HG02884 (cell line): ENCODE data around the gene PROX1.

Experiments
- ATAC-seq: cut with Tn5 transposase; IDR thresholded peaks from one replicate; pipeline ENCODE4 v1.9.1; 2021; ENCODE audit warnings: mild to moderate bottlenecking, moderate library complexity; ENCODE audit not compliant: unreplicated experiment

The PROX1 gene, protein sequence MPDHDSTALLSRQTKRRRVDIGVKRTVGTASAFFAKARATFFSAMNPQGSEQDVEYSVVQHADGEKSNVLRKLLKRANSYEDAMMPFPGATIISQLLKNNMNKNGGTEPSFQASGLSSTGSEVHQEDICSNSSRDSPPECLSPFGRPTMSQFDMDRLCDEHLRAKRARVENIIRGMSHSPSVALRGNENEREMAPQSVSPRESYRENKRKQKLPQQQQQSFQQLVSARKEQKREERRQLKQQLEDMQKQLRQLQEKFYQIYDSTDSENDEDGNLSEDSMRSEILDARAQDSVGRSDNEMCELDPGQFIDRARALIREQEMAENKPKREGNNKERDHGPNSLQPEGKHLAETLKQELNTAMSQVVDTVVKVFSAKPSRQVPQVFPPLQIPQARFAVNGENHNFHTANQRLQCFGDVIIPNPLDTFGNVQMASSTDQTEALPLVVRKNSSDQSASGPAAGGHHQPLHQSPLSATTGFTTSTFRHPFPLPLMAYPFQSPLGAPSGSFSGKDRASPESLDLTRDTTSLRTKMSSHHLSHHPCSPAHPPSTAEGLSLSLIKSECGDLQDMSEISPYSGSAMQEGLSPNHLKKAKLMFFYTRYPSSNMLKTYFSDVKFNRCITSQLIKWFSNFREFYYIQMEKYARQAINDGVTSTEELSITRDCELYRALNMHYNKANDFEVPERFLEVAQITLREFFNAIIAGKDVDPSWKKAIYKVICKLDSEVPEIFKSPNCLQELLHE

DNA sequence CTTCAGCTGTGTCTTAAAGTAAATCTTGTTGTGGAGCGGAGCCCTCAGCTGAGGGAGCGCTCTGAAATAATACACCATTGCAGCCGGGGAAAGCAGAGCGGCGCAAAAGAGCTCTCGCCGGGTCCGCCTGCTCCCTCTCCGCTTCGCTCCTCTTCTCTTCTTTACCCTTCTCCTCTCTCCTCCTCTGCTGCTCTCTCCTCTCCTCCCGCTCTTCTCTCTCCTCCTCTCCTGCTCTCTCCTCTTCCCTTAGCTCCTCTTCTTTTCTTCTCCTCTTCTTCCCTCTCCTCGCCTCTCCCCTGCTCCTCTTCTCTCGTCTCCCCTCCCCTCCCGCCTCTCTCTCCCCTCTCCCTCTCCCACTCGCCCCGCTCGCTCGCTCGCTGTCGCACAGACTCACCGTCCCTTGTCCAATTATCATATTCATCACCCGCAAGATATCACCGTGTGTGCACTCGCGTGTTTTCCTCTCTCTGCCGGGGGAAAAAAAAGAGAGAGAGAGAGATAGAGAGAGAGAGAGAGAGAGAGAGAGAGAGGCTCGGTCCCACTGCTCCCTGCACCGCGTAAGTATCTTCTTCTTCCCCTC lies at the start of gene PROX1:
TSS of gene PROX1 (plus strand) at position 47 of the 580 bp plus-strand sequence. CDS start 8,563 bp downstream, outside the sequence.
- peak; percentile 5 for ATAC-seq

DNA sequence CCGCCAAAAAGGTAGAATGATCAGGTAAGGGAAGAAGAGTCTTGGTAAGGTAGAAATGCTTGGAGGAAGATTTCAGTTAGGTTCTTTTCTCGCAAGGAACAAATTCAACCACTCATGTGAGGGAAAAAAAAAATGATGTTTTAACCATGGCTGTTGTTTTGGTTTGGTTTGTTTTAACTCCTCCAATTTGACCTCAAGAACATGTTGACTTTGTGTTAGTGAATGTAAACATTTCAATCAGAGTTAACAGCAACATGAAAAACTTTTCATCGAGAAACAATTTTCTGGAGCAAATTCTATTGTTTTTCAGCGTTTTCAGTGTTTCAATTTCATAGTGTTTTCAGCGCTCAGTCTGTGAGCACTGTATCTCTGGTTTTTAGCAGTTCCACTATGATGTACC lies 49.0 kb upstream of the PROX1 start:
- ATAC-seq: no peak

DNA sequence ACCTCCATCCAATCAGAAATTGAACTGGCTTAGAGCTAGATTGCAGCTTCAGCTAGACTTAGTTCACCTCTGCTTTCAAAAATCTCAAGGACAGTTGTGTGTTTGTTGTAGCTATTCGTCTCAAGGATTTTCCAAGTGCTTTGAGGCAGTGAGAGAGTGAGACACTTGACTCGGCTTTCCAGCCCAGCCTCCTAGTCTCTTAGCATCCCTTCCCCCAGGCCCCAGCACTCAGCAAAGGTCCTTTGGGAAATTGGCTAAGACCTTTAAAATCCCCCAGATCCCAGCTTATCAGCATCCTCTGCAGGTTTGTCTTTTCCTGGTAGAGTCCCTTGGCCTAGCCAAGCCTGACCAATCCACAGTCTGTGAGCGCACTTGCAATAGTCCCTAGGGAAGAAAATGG lies 47.9 kb upstream of the PROX1 start:
- no peak for ATAC-seq

DNA sequence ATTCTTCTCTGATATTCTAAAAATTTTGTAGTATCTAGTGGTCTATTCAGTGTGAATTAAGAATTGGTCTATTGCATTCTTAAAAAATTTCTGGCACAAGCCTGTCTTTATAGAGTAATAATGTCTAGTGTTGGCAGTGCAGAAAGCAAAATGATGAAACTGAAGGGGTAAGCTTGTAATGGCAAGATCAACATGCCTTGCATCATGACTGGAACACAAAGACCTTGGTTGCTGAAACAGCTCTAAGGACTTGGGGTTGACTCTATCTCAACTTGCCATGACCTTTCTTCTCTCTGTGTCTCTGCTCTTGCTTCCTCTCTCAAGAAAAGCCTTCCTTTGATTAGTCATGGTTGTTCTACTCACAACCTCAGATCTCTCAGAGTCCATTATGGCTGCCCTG lies 46.8 kb upstream of the PROX1 start:
- ATAC-seq: no peak

DNA sequence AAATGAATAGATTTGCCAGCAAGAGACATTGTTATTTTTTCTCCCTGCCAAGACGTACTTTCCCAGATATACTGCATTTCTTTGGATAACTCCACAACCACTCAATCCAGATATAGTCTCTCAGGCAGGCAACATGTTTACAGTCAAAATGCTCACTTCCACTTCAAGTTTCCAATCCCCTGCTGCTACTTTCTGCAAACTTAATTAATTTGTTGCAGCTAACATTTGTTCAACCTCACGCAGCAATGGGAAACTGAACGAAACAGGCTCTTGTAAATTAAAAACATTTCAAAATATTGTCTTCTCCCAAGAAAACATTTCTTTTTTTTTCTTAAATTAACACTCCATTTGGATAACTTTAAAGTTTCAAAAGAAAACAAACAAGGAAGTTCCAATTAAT lies 45.7 kb upstream of the PROX1 start:
- ATAC-seq: no peak

DNA sequence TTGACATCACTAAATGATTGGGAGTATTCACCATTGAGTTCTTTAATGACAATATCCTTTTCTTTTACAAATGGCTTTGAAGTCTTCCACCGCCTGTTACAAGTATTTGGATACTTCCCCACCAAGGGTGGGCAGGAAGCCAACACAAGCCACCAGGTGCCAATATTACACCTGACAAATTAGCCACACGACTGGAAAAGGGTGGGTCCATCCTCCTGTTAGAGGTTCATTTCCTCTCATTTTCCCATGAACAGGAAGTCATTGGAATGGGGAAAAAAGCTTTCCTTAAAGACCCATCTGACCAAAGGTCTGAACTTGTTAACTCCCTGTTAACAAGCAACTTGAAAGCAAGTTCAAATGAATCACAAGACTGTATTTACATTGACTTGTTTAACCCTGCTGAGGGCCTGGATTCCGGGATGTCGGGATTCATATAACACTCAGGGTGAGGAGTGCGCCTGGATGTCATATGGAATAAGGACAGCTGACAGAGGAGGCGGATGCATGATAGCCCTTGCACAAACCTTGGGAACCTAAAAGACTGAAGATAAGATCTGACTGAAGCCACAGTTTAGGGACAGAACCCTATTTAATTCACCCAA lies 40.5 kb upstream of the PROX1 start:
- ATAC-seq: no peak

DNA sequence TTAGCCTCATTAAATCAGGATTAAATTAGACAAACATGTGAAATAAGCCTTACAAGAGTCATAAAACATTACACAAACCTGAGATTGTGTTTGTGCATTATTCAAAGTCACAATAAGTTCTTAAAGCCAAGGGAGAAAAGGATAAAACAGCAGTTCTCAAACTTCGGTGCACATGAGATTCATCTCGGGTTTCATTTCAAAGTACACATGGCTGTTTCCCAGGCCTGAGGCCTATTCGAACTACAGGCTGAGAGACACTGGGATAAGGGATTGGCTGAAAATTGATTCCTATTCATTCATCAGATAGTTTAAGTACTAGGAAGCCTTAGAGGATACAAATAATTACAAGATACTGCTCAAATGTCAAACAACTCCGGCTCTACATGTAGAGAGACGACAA lies 35.9 kb upstream of the PROX1 start:
- ATAC-seq: no peak

DNA sequence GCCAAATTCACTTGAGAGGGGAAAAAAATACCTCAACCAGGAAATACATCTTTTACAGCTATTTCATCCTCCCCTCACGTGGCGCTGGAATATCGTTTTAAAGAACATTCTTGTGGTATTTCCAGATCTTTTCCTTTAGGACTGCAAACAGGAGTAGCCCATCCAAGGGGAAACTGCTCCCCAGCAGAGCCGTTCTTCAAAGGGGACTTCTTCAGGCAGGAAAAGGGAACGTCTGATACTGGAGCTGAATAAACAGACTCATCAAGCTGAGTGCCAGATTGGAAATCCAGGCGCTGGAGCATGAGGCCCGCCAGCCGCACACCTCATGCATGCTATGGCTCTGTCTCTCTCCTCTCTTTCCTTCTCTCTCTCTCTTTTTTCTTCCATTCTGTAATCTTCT lies 34.0 kb upstream of the PROX1 start:
- no peak for ATAC-seq

DNA sequence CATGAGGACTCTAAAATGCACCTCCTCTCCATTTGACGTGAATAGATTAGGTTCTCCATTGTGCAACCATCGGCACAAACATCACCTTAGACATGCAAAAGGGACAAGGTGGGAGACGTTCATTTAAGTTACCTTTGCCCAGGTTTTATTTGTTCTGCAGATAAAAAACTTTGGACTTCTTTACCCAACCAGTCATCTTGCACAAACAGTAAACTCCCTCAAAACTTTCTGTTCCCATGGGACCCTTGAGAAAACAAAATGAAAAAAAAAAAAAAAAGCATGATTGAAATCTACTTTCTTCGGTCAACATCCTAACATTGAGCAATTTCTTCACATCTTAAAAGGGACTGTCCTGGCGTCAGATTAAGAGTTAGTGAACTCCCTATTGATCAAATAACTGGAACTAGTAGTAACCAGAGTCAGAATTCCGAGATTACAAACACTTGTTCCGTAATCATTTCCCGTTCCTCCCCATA lies 31.4 kb upstream of the PROX1 start:
- no peak for ATAC-seq

DNA sequence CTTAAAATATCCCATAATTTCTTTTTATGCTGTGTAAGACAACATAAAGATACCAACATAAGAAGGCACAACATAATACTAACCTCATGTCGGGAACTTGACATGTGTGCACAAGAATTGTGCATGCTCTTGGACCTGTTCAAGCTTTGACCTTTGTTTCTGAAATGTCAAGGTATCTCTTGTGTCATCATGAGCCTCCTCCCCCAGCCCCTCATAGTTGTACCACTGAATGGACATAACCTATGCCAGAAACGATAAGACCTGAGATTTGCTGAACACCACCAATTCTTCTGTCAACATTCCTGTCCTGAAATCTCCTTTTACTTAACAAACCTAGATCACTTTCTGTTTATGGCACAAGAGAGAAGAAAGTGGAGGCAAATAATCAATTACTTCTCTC lies 29.4 kb upstream of the PROX1 start:
- no peak for ATAC-seq

DNA sequence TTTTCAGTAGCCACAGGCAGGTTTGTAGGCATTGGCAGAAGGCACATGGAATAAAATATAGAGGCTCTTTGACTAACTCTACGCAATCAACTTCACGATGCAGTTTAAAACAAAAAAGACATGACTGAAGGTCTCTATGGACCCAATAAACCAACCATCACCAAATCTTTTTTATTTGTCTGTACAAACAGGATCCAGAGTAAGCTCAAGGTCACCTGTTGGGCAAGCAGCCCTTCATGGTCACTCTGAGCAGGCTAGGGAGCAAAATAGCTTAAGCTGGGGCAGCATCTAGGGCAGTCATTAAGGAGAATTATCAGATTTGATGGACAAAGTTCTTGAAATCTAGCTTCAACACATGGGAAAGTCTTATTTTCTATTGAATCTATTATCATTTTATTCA lies 26.8 kb upstream of the PROX1 start:
- no peak for ATAC-seq

DNA sequence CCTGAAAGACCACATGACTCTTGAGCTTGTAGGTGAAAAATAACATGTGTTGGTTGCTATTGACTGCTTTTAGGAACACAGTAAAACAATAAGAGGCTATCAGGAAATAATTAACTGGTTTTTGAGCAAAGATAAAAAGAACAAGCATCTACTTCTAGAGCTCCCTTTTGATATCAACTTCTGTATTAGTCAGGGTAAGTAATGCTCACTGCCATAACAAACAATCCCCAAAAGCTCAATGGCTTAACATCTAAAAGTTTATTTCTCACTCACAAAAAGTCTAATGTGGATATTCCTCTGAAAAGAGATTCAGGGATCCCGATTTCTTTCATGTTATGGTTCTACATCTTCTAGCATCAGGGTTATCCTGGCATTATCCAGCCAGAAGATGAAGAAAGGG lies 25.3 kb upstream of the PROX1 start:
- no peak for ATAC-seq

DNA sequence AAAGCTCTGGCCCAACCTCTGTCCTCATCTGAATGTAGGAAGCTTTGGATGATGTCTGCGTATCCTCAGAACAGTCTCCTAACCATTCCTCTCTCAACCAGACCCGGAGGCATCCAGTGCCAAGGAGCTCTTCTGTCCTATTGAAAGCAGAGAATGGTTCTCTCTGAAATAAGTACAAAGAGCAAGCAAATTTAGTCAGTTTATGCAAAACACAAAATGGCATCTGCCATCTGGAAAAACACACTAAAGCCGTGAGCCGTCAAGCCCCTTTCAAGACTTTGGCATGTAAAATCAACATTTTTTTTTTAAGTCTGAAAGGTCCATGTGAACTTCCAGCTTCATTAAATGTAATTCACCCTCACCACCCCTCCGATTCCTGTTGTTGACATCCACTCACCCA lies 21.7 kb upstream of the PROX1 start:
- ATAC-seq: no peak

DNA sequence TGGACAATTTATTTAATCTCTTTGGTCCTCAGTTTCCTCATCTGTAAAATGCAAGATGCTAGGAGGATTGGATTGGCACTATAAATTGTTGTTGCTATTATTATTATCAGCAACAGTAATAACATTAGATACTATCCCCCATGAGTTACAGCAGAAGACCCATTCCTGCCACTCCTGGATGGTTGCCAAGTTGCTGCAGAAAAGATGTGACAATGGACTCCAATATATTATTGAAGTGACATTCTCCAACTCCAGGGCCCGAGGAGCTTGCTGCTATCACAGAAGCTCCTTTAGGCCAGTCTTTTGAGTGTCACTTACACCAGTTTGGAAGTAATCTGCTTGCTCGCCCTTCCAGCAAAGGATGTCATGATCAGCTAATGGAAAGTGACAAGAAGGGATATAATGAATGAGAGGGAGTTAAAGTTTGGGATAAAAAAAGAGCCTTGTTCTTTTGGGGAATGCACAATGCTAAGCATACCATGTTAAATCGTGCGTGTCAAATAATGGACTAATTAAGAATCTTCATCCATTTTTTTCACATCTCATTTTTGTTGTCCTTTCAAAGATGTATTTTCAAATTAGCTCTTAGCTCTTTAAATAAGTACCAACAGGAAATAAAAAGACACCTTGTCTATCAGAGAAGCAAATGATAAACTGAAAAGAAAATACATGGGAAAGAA lies 19.5 kb upstream of the PROX1 start:
- ATAC-seq: no peak

DNA sequence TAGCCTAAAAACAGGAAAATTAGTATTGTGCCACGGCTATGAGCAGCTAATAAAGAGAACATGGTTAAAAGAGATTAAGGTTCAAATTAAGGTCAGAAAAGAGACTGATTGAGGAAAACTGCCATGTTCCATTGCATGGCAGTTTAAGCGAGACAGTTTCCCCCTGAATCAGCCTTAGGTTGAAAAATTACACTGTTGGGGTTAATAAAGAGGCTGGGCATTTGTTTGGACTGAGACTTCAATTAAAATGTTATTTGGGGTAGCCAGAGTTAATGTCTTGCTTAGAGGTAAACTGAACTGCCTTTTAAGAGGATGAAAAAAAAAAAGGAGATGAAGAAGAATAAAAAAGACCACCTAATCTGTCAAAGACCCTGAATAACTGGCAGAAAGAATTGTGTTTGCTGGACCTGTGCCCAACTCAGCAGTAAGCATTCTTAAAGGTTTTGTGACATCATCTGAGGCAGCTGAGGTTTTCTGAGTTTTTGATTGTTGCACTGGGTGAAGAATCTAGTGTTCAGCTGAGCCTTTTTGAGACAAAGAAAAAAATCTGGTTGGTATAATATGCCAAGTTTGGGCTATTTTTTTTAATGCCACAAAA lies 17.7 kb upstream of the PROX1 start:
- ATAC-seq: no peak

DNA sequence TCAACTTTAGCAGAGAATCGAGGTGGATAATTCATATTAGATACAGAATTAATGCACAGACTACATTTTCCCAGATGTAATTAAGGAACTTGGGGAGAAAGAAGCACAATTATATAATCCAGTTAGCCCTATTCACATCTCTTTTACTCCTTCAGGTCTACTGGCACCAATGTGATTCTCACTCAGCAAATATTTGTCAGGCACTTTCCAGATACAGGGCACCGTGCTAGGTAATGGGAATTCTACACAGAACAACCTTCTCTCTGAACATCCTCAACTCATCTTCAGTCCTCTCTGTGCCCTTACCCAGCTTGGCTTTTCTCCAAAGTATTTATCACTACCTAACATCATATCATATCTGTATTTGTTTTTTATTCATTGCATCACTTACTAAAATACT lies 15.6 kb upstream of the PROX1 start:
- ATAC-seq: no peak

DNA sequence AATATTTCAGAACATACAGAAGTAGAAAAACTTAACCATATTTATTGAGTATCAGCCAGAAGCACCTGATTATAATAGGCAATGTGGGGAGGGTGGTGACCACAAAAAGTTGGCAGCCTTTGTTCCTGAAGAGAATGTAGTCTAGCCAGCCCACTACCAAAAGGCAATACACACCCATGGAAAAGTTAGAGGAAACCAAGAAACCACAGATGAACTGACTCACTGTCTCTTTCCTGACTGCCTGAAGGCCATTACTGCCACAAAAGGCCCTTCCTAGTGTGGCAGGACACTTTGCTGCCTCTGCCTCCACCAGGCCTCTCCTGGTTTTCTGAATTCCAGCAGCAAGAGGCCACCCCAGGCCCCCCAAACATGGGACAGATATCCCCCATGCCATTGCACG lies 14.6 kb upstream of the PROX1 start:
- no peak for ATAC-seq

DNA sequence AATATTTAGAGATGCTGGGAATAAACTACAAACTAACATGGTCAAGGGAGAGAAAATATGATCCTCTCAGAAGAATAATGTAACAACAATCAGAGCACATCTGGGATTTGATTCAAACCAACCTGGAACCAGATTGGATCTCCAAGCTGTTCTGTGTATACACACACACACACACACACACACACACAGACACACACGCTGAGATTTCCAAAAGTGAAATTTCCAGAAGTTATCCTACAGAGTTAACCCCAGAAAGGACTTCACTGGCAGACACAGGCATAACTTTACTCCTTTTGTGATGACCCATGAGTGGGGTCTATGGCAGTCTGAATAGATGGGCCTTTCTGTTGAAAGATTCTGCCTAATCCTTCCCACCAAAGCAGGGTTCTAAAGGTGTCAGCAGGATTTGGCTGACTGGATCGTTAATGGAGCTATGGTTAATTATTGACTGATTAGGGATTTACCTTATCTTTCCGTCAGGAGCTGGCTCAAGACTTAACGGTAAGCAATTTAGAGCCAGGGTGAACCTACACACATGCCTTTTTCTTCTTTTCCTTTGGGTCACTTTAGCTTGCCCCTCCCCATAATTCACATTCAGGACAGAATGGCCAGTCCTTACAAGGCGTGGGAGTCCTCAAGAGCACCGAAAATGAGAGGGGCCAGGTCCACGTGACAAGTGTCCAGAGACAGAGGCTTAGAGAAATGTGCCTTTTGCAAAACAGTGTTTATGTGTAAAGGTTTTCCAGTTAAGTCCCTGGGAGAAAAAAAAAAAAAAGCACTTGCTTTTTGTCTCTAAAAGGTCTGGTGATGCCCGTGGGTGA lies 10.9 kb upstream of the PROX1 start:
- ATAC-seq: no peak

DNA sequence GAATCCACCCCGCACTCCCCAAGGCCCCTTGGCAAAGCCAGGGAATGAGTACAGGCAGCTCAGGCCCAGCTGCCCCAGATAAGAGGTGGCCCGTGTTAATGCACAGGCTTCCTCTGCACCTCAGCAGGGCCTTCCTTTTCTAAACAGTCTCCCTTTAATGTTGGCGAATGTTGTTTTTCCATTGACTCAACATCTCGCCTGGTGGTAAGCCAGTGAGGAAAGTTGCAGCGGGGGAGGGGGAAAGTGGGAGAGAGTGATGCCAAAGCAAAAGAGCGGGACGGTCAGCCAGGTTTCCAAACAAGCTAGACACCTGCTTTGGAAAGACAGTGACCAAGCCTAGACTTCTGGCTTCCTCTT lies 10.3 kb upstream of the PROX1 start:
- ATAC-seq: no peak

DNA sequence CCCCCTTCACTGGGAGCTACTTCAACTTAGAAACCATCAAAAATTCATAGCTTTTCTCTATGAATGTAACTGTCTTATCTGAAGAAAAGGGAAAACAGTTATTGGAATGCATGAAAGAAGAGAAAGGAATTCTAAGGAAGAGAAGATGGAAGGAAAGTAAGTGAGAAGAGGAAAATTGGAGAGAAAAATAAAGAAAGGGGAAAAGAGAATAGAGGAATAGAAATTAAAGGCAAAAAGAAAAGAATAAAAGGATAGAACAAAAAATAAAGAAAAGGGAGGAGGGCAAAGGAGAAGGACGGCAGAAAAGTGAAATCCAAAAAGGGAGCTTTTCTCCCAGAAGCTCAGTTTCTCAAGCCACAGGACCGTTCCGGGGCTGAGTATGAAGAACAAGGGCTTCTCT lies 9.9 kb upstream of the PROX1 start:
- no peak for ATAC-seq
